HG02973 (cell line): ENCODE measurements around the gene DBN1.
A peak's percentile ranks its signal among the peaks of the same experiment; 100 is the strongest.
"Not testable (repeated sequence)": the region's sequence is repeated elsewhere in the genome, so short reads cannot be mapped to it uniquely, and the experiment has no call there.

ENCODE experiments used
- ATAC-seq: cut with Tn5 transposase; IDR thresholded peaks from one replicate; pipeline ENCODE4 v1.9.1; 2021; ENCODE audit warnings: moderate library complexity; ENCODE audit not compliant: unreplicated experiment

Gene DBN1

DNA sequence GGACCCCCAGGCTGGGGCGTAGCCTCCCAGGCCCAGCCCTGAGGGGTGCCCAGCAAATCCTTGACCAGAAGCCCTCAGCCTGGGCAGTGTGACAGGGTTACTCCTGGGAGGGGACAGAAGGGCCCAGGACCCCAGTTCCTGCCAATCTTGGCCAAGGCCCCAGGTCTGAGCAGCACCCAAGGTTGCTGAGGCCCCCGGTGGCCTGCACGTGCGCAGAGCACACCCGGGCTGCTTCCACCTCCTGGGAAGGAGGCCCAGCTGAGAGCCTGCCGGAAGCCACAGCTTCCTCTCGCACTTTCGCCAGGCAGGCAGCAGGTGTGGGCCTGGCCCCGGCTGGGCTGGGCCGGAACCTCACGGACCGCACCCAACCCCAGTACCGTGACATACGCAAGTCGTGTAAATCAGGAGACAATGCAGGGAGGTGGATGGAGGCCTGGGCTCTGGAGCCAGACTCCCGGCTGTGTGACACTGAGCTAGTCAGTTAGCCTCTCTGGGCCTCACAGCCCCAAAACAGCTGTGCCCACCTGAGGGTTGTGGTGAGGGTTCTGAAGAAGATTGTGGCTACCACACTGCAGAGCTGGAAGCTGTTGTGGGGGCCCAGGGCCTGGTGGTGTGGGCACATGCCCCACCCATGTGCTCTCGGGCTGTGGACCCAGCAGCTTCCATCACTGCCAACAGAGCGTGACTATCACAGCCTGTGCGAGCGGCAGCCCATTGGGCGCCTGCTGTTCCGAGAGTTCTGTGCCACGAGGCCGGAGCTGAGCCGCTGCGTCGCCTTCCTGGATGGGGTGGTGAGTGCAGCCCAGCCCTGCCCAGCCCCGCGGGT, 41.9 kb downstream of the DBN1 start:
- ATAC-seq, result peak; percentile 36

DNA sequence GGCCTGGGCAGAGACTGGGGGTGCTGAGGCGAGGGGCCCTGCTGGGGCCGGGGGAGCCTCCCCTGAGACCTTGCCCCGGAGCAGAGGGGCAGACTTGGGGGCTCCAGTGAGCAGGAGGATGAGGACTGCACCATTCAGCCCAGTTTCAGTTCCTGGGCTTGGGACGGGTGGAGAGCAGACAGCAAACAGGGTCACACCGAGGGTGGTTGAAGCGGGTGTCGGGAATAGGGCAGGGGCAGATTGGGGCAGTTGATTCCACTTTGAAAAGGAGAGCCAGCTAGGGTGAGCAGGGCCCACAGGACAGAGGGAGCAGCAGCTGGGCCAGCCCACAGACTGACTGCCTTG, 42.5 kb downstream of the DBN1 start:
- ATAC-seq, result no peak

DNA sequence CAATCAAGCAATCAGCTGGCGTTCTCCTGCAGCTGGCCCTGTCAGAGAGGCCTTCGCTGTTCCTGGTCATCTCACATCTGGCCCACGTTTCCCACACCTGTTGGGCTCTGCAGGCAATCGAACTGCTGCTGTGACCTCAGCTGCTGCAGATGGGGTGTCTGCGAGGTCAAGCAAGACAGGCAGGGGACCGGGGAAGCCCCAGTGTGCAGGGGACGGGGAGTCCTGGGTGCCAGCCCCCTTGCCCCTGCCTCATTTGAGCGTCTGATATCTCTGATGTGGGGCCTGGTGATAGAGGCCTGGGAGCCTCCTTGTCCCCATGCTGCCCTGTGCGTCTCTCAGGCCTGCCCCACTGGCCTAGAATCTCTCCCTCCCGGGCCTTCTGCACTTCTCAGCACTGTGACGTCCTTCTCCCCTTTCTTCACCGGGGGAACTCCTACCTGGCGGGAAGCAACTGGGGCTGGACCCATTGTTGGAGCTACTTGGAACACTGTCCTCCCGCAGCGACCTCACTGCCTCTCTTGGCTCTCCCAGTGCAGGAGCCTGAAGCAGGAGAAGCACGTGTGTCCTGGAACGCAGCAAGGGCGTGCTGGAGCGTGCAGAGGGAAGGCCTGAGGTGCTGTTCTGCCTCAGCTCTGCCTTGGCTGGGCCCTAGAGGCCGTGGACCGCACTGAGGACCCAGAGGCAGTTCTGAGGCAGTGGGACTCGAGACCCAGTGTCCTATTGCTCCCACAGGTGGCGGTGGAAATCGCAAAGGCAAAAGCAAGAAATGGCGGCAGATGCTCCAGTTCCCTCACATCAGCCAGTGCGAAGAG, 43.1 kb downstream of the DBN1 start:
- ATAC-seq, result no peak

- ATAC-seq, result no peak
These were observed 44.0 kb downstream of the DBN1 start for GRCh38 chr5:177429248-177430040.

GRCh38 chr5:177428574-177429217, 44.7 kb downstream of the DBN1 start:
- ATAC-seq, result no peak

- no peak for ATAC-seq
These were observed 45.4 kb downstream of the DBN1 start for GRCh38 chr5:177427919-177428573.

DNA sequence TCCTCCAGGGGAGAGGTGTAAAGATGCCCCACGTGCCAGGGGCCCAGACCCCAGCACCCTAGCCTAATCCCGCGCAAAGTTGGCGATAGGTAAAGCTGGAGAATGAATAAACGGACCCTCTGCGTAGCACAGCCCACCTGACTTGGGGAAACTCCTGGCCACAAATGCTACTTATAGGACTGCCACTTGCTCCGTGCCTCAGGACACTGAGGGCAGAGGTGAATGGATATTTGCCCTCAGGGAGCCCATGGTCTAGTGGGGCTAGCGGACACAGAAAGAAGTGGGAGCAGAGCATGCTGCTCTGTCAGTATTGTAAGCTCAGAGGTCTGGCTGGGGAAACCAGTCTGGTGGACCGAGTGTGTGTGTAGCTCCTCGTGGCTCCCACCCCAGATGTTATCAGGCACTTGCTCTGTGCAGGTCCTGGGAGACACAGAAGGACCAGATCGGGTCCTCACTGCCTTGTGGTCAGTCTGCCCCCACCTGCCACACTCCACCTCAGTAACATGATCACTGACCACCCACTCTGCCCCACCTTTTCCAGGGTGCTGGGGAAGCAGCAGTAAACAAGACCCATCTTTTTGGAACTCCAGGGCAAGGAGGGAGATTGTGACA, 46.1 kb downstream of the DBN1 start:
- no peak for ATAC-seq

DNA sequence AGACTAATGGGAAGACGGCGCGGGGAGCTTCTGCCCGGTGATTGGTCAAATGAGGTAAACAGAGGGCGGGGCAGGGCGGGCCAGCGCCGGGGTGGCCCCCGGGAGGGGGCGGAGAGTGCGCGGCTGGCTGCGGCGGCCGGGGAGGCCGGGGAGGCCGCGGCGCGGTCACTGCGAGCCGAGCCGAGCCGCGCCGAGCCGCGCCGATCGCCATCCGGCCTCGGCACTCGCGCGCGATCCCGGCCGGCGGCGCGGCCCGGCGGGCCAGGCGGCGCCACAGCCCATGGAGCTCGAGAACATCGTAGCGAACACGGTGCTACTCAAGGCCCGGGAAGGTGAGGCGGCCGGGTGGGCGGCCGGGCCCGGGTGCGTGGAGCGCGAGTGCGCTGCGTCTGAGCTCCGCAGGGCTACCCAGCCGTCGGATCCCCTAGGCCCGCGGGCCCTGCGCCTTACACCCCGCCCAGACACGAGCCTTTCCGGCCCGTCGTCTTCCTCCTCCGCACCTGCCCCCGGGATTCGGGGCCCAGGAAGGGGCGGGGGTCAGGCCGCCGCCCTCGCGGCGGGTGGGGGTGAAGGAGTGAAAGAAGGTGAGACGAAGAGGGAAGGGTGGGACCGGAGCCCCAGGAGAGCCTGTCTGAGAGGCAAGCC, 46.7 kb downstream of the DBN1 start, which contains the start of gene GRK6:
TSS of gene GRK6 (plus strand) at position 111 of the 645 bp plus-strand sequence. CDS start at position 281, 170 bp downstream.
- ATAC-seq, result peak; percentile 10

- peak; percentile 69 for ATAC-seq
These were observed 47.5 kb downstream of the DBN1 start for GRCh38 chr5:177425801-177426565.

DNA sequence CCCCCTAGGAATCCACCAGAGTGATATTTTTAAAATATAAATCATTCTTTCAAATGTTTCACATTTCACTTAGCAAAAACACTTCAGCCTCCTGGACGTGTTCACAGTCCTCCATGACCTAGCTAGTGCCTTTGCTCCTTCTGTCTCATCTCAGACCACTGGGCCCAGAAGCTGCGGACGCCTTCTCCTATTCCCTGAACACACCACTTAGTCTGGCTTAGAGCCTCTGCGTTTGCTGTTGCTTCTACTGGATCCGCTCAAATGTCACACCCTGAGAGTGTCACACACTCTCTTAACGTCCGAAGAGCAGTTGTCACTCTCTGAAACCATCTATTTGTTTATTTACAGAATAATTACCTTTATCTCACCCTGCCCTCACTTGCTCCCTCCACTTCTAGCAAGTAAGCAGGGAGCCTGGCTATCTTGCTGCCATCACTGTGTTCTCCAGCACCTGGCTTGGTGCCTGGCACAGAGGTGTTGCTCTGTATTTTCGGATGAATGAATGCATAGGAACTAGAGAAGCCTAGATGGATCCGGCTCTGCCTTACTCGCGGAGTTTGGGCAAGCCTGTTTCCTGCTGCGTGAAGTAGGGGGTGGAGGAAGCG, 48.1 kb downstream of the DBN1 start:
- ATAC-seq, result no peak

GRCh38 chr5:177423671-177424070, 49.8 kb downstream of the DBN1 start:
- no peak for ATAC-seq

- ATAC-seq, result no peak
These were observed 52.2 kb downstream of the DBN1 start for GRCh38 chr5:177421062-177421798.

DNA sequence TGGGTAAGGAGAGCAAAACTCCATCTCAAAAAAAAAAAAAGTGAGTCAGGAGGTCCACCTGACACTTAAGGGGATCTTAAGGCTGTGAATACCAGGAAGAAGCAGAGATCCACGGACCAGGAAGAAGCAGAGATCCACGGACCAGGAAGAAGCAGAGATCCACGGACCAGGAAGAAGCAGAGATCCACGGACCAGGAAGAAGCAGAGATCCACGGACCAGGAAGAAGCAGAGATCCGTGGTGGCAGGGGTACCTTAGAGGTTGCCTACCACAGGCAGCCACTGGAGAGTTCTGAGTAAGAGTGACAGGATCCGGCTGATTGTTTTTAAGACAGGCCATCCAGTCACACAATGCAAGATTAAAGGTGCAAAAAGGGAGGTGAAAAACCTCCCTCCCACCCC, 53.0 kb downstream of the DBN1 start:
- not testable (repeated sequence) for ATAC-seq

- ATAC-seq, result no peak
These were observed 54.4 kb downstream of the DBN1 start for GRCh38 chr5:177419046-177419445.

DNA sequence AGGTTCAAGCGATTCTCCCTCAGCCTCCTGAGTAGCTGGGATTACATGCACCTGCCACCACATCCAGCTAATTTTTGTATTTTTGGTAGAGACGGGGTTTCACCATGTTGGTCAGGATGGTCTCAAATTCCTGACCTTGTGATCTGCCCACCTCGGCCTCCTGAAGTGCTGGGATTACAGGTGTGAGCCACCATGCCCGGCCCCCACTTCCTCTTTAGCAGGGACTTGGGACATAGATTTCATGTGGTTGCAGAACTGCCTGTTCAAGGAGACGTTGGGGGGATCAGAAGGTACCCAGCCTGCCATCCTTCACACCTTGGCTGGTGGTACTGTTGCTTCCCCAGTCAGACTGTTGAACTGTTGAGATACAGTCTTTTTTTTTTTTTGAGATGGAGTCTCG, 56.4 kb downstream of the DBN1 start:
- not testable (repeated sequence) for ATAC-seq

DNA sequence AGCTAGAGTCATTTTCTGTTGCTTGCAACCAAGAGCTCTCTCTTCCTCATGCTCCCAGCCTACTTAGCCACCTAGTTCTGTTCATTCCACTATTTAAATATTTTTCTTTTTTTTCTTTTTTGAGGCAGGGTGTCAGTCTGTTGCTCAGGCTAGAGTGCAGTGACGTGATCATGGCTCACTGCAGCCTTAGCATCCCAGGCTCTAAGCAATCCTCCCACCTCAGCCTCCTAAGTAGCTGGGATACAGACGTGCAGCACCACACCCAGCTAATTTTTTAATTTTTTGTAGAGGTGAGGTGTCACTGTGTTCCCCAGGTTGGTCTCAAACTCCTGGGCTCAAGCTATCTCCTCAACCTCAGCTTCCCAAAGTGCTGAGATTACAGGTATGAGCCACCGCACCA, 59.0 kb downstream of the DBN1 start:
- ATAC-seq, result no peak

- ATAC-seq, result peak; percentile 51
These were observed 60.7 kb downstream of the DBN1 start for GRCh38 chr5:177412603-177413233.
